GM12878 (cell line): Measurements from ENCODE around the gene TRIM8. TPM values are rescaled to one million over a fixed set of nuclear protein-coding genes. Genes with fewer than 3 reads are reported as not detected.
A peak's percentile ranks its signal among the peaks of the same experiment; 100 is the strongest.

Experiments used
- ATF2 ChIP-seq: IDR thresholded peaks from 2 replicates; pipeline ENCODE4 v1.6.1; 2012; ENCODE audit warnings: low read length, inconsistent platforms
- BMI1 ChIP-seq: fragments of 450-650 bp; IDR thresholded peaks from 2 replicates; pipeline ENCODE4 v1.6.1; 2016; ENCODE audit warnings: mild to moderate bottlenecking, moderate library complexity, borderline replicate concordance
- CREB1 ChIP-seq: IDR thresholded peaks from 2 replicates; pipeline ENCODE4 v1.6.1; 2012; ENCODE audit warnings: low read depth, mild to moderate bottlenecking, inconsistent platforms
- EP300 ChIP-seq, 2 experiments: fragments of 150-350 bp in 1 of 2; IDR thresholded peaks; 2 replicates each; pipeline ENCODE4 v1.6.1; 2011 to 2012; ENCODE audit warnings: low read depth in 2 of 2, low read length in 2 of 2, borderline replicate concordance in 1 of 2, improper control_type of control experiment in 1 of 2, inconsistent platforms in 1 of 2; ENCODE audit not compliant: control insufficient read depth in 1 of 2
- FOS ChIP-seq: IDR thresholded peaks from 3 replicates; pipeline ENCODE4 v1.6.1; 2011; ENCODE audit warnings: borderline replicate concordance; ENCODE audit not compliant: insufficient read length; ENCODE audit errors: extremely low read depth
- GATAD2B ChIP-seq: fragments of 450-650 bp; conservative IDR thresholded peaks from 2 replicates; pipeline ENCODE4 v1.6.1; 2017; ENCODE audit warnings: low read depth, mild to moderate bottlenecking, moderate library complexity
- HSF1 ChIP-seq: fragments of 150-350 bp; IDR thresholded peaks from 2 replicates; pipeline ENCODE4 v1.6.1; 2014; ENCODE audit warnings: mild to moderate bottlenecking, low read depth, low read length
- KAT2A ChIP-seq: conservative IDR thresholded peaks from 2 replicates; pipeline ENCODE4 v1.6.1; 2011; ENCODE audit warnings: low read depth, low read length; ENCODE audit not compliant: control insufficient read depth
- LARP7 ChIP-seq: fragments of 450-650 bp; IDR thresholded peaks from 2 replicates; pipeline ENCODE4 v1.6.1; 2017; ENCODE audit warnings: mild to moderate bottlenecking
- MYC ChIP-seq: IDR thresholded peaks from 2 replicates; pipeline ENCODE4 v1.6.1; 2011; ENCODE audit warnings: mild to moderate bottlenecking, low read length, moderate library complexity, inconsistent platforms; ENCODE audit not compliant: insufficient read depth, insufficient replicate concordance, insufficient read length, severe bottlenecking
- RCOR1 ChIP-seq: conservative IDR thresholded peaks from 2 replicates; pipeline ENCODE4 v1.6.1; 2012; ENCODE audit warnings: low read depth, low read length, improper control_type of control experiment
- SUPT20H ChIP-seq: IDR thresholded peaks from 2 replicates; pipeline ENCODE4 v1.6.1; 2011; ENCODE audit warnings: low read depth, mild to moderate bottlenecking, low read length, moderate library complexity, borderline replicate concordance; ENCODE audit not compliant: control insufficient read depth
- ZNF24 ChIP-seq: fragments of 450-650 bp; IDR thresholded peaks from 2 replicates; pipeline ENCODE4 v1.6.1; 2017; ENCODE audit warnings: antibody characterized with exemption, mild to moderate bottlenecking
- polyA plus RNA-seq, 11 experiments: library from polyadenylated mRNA; depleted of rRNA in 4 of 11; unstranded in 6 of 11; stranded (reverse) in 5 of 11; fragments of >200 nt; fragmentation: Nextera tagmentation in 4 of 11; fragmentation: Illumina TruSeq in 1 of 11; extraction: Ambion mirVana in 4 of 11; extraction: Trizol in 1 of 11; gene quantifications; 1 replicate in 1 of 11; 2 replicates in 10 of 11; pipeline versions ENCODE4 v1.2.1 to v1.2.3, GENCODE V29; 2011 to 2016; ENCODE audit warnings: inconsistent platforms in 2 of 11, missing spikeins in 2 of 11, low read depth in 1 of 11
- total RNA-seq, 4 experiments: library from RNA; depleted of rRNA in 3 of 4; stranded (reverse); fragments of >200 nt in 3 of 4; fragmentation: Illumina TruSeq in 1 of 4; extraction: Trizol in 1 of 4; gene quantifications; 2 replicates each; pipeline versions ENCODE4 v1.2.1 to v1.2.3, GENCODE V29; 2013 to 2021
- TF ChIP-seq, protein P1 (sequence below): IDR thresholded peaks from 2 replicates; pipeline ENCODE4 v1.6.1; 2012; ENCODE audit warnings: low read depth, low read length, improper control_type of control experiment
- TF ChIP-seq, protein P2 (sequence below): IDR thresholded peaks from 2 replicates; pipeline ENCODE4 v1.6.1; 2012; ENCODE audit warnings: improper control_type of control experiment, low read depth, low read length; ENCODE audit not compliant: insufficient replicate concordance
- TF ChIP-seq, protein P3 (sequence below): IDR thresholded peaks from 2 replicates; pipeline ENCODE4 v1.6.1; 2011; ENCODE audit warnings: low read depth, low read length, improper control_type of control experiment, borderline replicate concordance

The TRIM8 gene
- total and polyA plus RNA-seq, 10 of the 15 experiments (the other 5 are each of a cell fraction or from before 2014, with no cell fraction given): 7.9 to 53.2 (median 24.6) TPM

GRCh38 chr10:102645741-102646609, 1.7 kb downstream of the TRIM8 start (continued):
- TF ChIP-seq EP300 (IDR thresholded peaks at IDR 0.05; ENCODE audit: borderline replicate concordance in 1 of 2, control insufficient read depth in 1 of 2, low read depth in 2 of 2, low read length in 2 of 2) (peak in 1 of 2 experiments; percentile 47; a peak in 1 of 4 replicates), BMI1 (no peak), ZNF24 (no peak), GATAD2B (no peak; the same call in none of the 2 replicates), RCOR1 (no peak), MYC (no peak), CREB1 (no peak), ATF2 (no peak), HSF1 (no peak), LARP7 (0 out of 2 replicates have a peak, but pooled peaks have one; percentile 48), FOS (no peak), SUPT20H (no peak), KAT2A (no peak)
- TF ChIP-seq, protein P1, sequence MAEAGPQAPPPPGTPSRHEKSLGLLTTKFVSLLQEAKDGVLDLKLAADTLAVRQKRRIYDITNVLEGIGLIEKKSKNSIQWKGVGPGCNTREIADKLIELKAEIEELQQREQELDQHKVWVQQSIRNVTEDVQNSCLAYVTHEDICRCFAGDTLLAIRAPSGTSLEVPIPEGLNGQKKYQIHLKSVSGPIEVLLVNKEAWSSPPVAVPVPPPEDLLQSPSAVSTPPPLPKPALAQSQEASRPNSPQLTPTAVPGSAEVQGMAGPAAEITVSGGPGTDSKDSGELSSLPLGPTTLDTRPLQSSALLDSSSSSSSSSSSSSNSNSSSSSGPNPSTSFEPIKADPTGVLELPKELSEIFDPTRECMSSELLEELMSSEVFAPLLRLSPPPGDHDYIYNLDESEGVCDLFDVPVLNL: no peak
- TF ChIP-seq, protein P2, sequence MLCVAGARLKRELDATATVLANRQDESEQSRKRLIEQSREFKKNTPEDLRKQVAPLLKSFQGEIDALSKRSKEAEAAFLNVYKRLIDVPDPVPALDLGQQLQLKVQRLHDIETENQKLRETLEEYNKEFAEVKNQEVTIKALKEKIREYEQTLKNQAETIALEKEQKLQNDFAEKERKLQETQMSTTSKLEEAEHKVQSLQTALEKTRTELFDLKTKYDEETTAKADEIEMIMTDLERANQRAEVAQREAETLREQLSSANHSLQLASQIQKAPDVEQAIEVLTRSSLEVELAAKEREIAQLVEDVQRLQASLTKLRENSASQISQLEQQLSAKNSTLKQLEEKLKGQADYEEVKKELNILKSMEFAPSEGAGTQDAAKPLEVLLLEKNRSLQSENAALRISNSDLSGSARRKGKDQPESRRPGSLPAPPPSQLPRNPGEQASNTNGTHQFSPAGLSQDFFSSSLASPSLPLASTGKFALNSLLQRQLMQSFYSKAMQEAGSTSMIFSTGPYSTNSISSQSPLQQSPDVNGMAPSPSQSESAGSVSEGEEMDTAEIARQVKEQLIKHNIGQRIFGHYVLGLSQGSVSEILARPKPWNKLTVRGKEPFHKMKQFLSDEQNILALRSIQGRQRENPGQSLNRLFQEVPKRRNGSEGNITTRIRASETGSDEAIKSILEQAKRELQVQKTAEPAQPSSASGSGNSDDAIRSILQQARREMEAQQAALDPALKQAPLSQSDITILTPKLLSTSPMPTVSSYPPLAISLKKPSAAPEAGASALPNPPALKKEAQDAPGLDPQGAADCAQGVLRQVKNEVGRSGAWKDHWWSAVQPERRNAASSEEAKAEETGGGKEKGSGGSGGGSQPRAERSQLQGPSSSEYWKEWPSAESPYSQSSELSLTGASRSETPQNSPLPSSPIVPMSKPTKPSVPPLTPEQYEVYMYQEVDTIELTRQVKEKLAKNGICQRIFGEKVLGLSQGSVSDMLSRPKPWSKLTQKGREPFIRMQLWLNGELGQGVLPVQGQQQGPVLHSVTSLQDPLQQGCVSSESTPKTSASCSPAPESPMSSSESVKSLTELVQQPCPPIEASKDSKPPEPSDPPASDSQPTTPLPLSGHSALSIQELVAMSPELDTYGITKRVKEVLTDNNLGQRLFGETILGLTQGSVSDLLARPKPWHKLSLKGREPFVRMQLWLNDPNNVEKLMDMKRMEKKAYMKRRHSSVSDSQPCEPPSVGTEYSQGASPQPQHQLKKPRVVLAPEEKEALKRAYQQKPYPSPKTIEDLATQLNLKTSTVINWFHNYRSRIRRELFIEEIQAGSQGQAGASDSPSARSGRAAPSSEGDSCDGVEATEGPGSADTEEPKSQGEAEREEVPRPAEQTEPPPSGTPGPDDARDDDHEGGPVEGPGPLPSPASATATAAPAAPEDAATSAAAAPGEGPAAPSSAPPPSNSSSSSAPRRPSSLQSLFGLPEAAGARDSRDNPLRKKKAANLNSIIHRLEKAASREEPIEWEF: peak; percentile 71
- TF ChIP-seq, protein P3, sequence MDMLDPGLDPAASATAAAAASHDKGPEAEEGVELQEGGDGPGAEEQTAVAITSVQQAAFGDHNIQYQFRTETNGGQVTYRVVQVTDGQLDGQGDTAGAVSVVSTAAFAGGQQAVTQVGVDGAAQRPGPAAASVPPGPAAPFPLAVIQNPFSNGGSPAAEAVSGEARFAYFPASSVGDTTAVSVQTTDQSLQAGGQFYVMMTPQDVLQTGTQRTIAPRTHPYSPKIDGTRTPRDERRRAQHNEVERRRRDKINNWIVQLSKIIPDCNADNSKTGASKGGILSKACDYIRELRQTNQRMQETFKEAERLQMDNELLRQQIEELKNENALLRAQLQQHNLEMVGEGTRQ: no peak
